NOMO-1 (cell line): ENCODE measurements around the gene LTBP2.
"Not testable (repeated sequence)": the region's sequence is repeated elsewhere in the genome, so short reads cannot be mapped to it uniquely, and the experiment has no call there.

Source experiments
- DNase-seq, 2 experiments: peaks; one replicate each; lab custom pipeline; 2025; ENCODE audit not compliant: unreplicated experiment in 2 of 2; lab: John Stamatoyannopoulos, UW

LTBP2 gene

GRCh38 chr14:74464785-74465184 lies 147.3 kb downstream of the LTBP2 start:
- DNase-seq, result no peak

- no peak for DNase-seq
Observed at GRCh38 chr14:74463697-74464096, 148.3 kb downstream of the LTBP2 start.

GRCh38 chr14:74462993-74463392 lies 149.0 kb downstream of the LTBP2 start:
- no peak for DNase-seq

- no peak for DNase-seq
Observed at GRCh38 chr14:74459976-74460375, 152.1 kb downstream of the LTBP2 start.

- peak; percentile 9 to 16 for DNase-seq
Observed at GRCh38 chr14:74459289-74459946, 152.6 kb downstream of the LTBP2 start.

GRCh38 chr14:74457565-74457895 lies 154.5 kb downstream of the LTBP2 start:
- no peak for DNase-seq

- DNase-seq, result no peak
Observed at GRCh38 chr14:74456684-74457564, 155.1 kb downstream of the LTBP2 start.

- DNase-seq, result not testable (repeated sequence)
Observed at GRCh38 chr14:74454397-74454796, 157.6 kb downstream of the LTBP2 start.
